H1 (cell line): Measurements from ENCODE around the gene IDUA. TPM values are rescaled to one million over a fixed set of nuclear protein-coding genes. Genes with fewer than 3 reads are reported as not detected.

Experiments used
- CTCF ChIA-PET: fragments of 300-600 bp; sonication (Branson Sonifier 250); formaldehyde crosslinking; loops from one replicate; lab custom pipeline; 2021; ENCODE audit not compliant: partially characterized antibody; lab: Charles Lee
- POLR2A ChIA-PET: fragments of 300-600 bp; sonication (Branson Sonifier 250); formaldehyde crosslinking; loops from one replicate; lab custom pipeline; 2021; ENCODE audit warnings: inconsistent platforms; ENCODE audit not compliant: partially characterized antibody; lab: Charles Lee
- DNase-seq, 2 experiments: peaks; one replicate each; pipeline versions ENCODE4 v3.0.0 to v3.0.0-alpha.2; 2010 to 2022; ENCODE audit warnings: low spot score in 2 of 2, low read depth in 1 of 2, mixed read lengths in 1 of 2
- FAIRE-seq: peaks from 2 replicates; lab custom pipeline; 2011; peaks lifted over from hg19 to GRCh38; lab: Jason Lieb, UNC
- H2AFZ ChIP-seq: 2 replicates; pipeline ENCODE4 v1.8.1; 2012; ENCODE audit warnings: low read length, inconsistent platforms
- H2AK5ac ChIP-seq: 2 replicates; pipeline ENCODE4 v1.6.1; 2013; ENCODE audit warnings: low read depth, low read length
- H2BK120ac ChIP-seq: replicated peaks from 2 replicates; pipeline ENCODE3; 2013; ENCODE audit warnings: low read depth, low read length, inconsistent platforms
- H2BK12ac ChIP-seq: 2 replicates; pipeline ENCODE4 v1.6.1; 2013; ENCODE audit warnings: low read depth, low read length
- H2BK15ac ChIP-seq: 2 replicates; pipeline ENCODE4 v1.6.1; 2013; ENCODE audit warnings: low read length
- H2BK20ac ChIP-seq: 2 replicates; pipeline ENCODE4 v1.6.1; 2013; ENCODE audit warnings: low read length
- H2BK5ac ChIP-seq: 2 replicates; pipeline ENCODE4 v1.6.1; 2013; ENCODE audit warnings: low read depth, low read length
- H3K14ac ChIP-seq: 2 replicates; pipeline ENCODE4 v1.6.1; 2013; ENCODE audit warnings: inconsistent platforms; ENCODE audit not compliant: insufficient read length
- H3K18ac ChIP-seq: 2 replicates; pipeline ENCODE4 v1.6.1; 2013; ENCODE audit warnings: low read length; ENCODE audit errors: extremely low read depth
- H3K23ac ChIP-seq: 2 replicates; pipeline ENCODE4 v1.6.1; 2013; ENCODE audit warnings: inconsistent platforms; ENCODE audit not compliant: insufficient read length
- H3K23me2 ChIP-seq: 2 replicates; pipeline ENCODE4 v1.6.1; 2013; ENCODE audit warnings: low read depth, low read length
- H3K27ac ChIP-seq: 2 replicates; pipeline ENCODE4 v1.6.1; 2011; ENCODE audit warnings: low read depth, low read length, inconsistent platforms
- H3K27me3 ChIP-seq, 4 experiments: replicated peaks in 1 of 4; 1 replicate in 1 of 4; 2 replicates in 3 of 4; pipeline versions ENCODE4 v1.6.1 to v1.8.1; 2011 to 2013; ENCODE audit warnings: low read length in 3 of 4, mild to moderate bottlenecking in 3 of 4, inconsistent platforms in 2 of 4, mixed read lengths in 2 of 4, moderate library complexity in 1 of 4; ENCODE audit not compliant: control insufficient read depth in 3 of 4, insufficient read depth in 3 of 4; ENCODE audit errors: extremely low read depth in 1 of 4
- H3K36me3 ChIP-seq, 4 experiments: 2 replicates each; pipeline versions ENCODE4 v1.6.1 to v1.8.1; 2011 to 2013; ENCODE audit warnings: mild to moderate bottlenecking in 4 of 4, low read length in 3 of 4, moderate library complexity in 2 of 4, control low read depth in 1 of 4, inconsistent platforms in 1 of 4; ENCODE audit not compliant: insufficient read depth in 4 of 4, control insufficient read depth in 2 of 4
- H3K4ac ChIP-seq: replicated peaks from 2 replicates; pipeline ENCODE3; 2013; ENCODE audit warnings: low read length, low read depth, mixed read lengths, inconsistent platforms; ENCODE audit not compliant: insufficient read length
- H3K4me1 ChIP-seq, 4 experiments: replicated peaks in 1 of 4; 1 replicate in 1 of 4; 2 replicates in 3 of 4; pipeline versions ENCODE4 v1.6.1 to v1.8.1; 2011 to 2013; ENCODE audit warnings: low read length in 3 of 4, inconsistent platforms in 2 of 4, mixed read lengths in 1 of 4; ENCODE audit not compliant: insufficient read depth in 4 of 4, control insufficient read depth in 3 of 4
- H3K4me2 ChIP-seq, 2 experiments: 2 replicates each; pipeline versions ENCODE4 v1.6.1 to v1.8.1; 2011 to 2013; ENCODE audit warnings: low read depth in 2 of 2, low read length in 2 of 2, control low read depth in 1 of 2, inconsistent platforms in 1 of 2, mild to moderate bottlenecking in 1 of 2; ENCODE audit not compliant: insufficient read depth in 1 of 2
- H3K4me3 ChIP-seq, 4 experiments: fragments of 200-600, 300-600 bp in 1 of 4; sonication (generic), shearing (Covaris generic), sonication (Bioruptor Twin) in 1 of 4; 2 replicates each; pipeline versions ENCODE4 v1.5.1 to v1.8.1; 2011 to 2016; ENCODE audit warnings: low read length in 4 of 4, low read depth in 3 of 4, control low read depth in 2 of 4, inconsistent platforms in 2 of 4, mild to moderate bottlenecking in 2 of 4, mixed read lengths in 1 of 4, moderate library complexity in 1 of 4; ENCODE audit not compliant: insufficient read depth in 2 of 4; ENCODE audit errors: extremely low read depth in 1 of 4
- H3K56ac ChIP-seq: replicated peaks from 2 replicates; pipeline ENCODE3; 2013; ENCODE audit warnings: low read depth, mild to moderate bottlenecking, mixed read lengths, low read length, inconsistent platforms; ENCODE audit not compliant: insufficient read length
- H3K79me1 ChIP-seq: 2 replicates; pipeline ENCODE4 v1.6.1; 2013; ENCODE audit warnings: low read depth, low read length, control low read depth
- H3K79me2 ChIP-seq, 2 experiments: 2 replicates each; pipeline versions ENCODE4 v1.6.1 to v1.8.1; 2012 to 2013; ENCODE audit warnings: low read length in 2 of 2, mild to moderate bottlenecking in 2 of 2, inconsistent platforms in 1 of 2; ENCODE audit not compliant: insufficient read depth in 2 of 2, control insufficient read depth in 1 of 2
- H3K9ac ChIP-seq, 4 experiments: replicated peaks in 1 of 4; 1 replicate in 1 of 4; 2 replicates in 3 of 4; pipeline versions ENCODE4 v1.6.1 to v1.8.1; 2011 to 2013; ENCODE audit warnings: low read depth in 3 of 4, low read length in 3 of 4, control low read depth in 2 of 4, mild to moderate bottlenecking in 2 of 4, moderate library complexity in 2 of 4, inconsistent platforms in 1 of 4; ENCODE audit errors: extremely low read depth in 1 of 4
- H3K9me3 ChIP-seq, 2 experiments: 2 replicates each; pipeline versions ENCODE4 v1.6.1 to v1.8.1; 2012 to 2013; ENCODE audit warnings: mild to moderate bottlenecking in 2 of 2, moderate library complexity in 2 of 2, control low read depth in 1 of 2, inconsistent platforms in 1 of 2, low read depth in 1 of 2, low read length in 1 of 2, mixed read lengths in 1 of 2; ENCODE audit not compliant: insufficient read depth in 2 of 2
- H4K20me1 ChIP-seq, 2 experiments: replicated peaks in 1 of 2; 2 replicates each; pipeline versions ENCODE3 to v1.8.1; 2011 to 2013; ENCODE audit warnings: inconsistent platforms in 2 of 2, low read length in 2 of 2, mild to moderate bottlenecking in 1 of 2; ENCODE audit not compliant: insufficient read depth in 2 of 2, control insufficient read depth in 1 of 2
- H4K5ac ChIP-seq: 2 replicates; pipeline ENCODE4 v1.6.1; 2013; ENCODE audit warnings: low read length, low read depth, mixed read lengths, inconsistent platforms; ENCODE audit not compliant: insufficient read length
- H4K8ac ChIP-seq: 2 replicates; pipeline ENCODE4 v1.8.0; 2013; ENCODE audit warnings: mild to moderate bottlenecking, moderate library complexity, low read length, inconsistent platforms; ENCODE audit not compliant: insufficient read depth; ENCODE audit errors: extremely low read depth
- H4K91ac ChIP-seq: replicated peaks from 2 replicates; pipeline ENCODE3; 2013; ENCODE audit warnings: low read length, mixed read lengths, inconsistent platforms; ENCODE audit not compliant: insufficient read length
- CREB1 ChIP-seq: IDR thresholded peaks from 2 replicates; pipeline ENCODE4 v1.6.1; 2012; ENCODE audit warnings: inconsistent platforms
- CTBP2 ChIP-seq: IDR thresholded peaks from 2 replicates; pipeline ENCODE4 v1.7.0; 2011; ENCODE audit warnings: borderline replicate concordance, mild to moderate bottlenecking, moderate library complexity, mixed read lengths, low read length; ENCODE audit not compliant: insufficient read depth, insufficient read length
- MAFK ChIP-seq: IDR thresholded peaks from 2 replicates; pipeline ENCODE4 v1.6.1; 2012; ENCODE audit warnings: low read depth, mild to moderate bottlenecking, improper control_type of control experiment, low read length
- POLR2A ChIP-seq, 2 experiments: IDR thresholded peaks; 1 replicate in 1 of 2; 2 replicates in 1 of 2; pipeline ENCODE4 v1.6.1; 2011; ENCODE audit warnings: low read depth in 2 of 2, low read length in 2 of 2, mild to moderate bottlenecking in 2 of 2; ENCODE audit errors: control extremely low read depth in 1 of 2
- POU5F1 ChIP-seq: IDR thresholded peaks from 2 replicates; pipeline ENCODE4 v1.6.1; 2011; ENCODE audit warnings: low read depth, mild to moderate bottlenecking, low read length, moderate library complexity
- RAD21 ChIP-seq, 2 experiments: IDR thresholded peaks in 1 of 2; conservative IDR thresholded peaks in 1 of 2; 2 replicates each; pipeline ENCODE4 v1.6.1; 2011; ENCODE audit warnings: low read depth in 2 of 2, low read length in 2 of 2, improper control_type of control experiment in 1 of 2, inconsistent platforms in 1 of 2, mild to moderate bottlenecking in 1 of 2, moderate library complexity in 1 of 2
- RBBP5 ChIP-seq: IDR thresholded peaks from 2 replicates; pipeline ENCODE4 v1.7.1; 2012; ENCODE audit warnings: low read depth, mild to moderate bottlenecking, inconsistent platforms, low read length, moderate library complexity, borderline replicate concordance
- SAP30 ChIP-seq: fragments of 300-600 bp; sonication (generic); IDR thresholded peaks from 2 replicates; pipeline ENCODE4 v1.7.1; 2012; ENCODE audit warnings: low read length, moderate library complexity, mild to moderate bottlenecking, inconsistent platforms; ENCODE audit not compliant: insufficient read depth, insufficient replicate concordance
- SP1 ChIP-seq: IDR thresholded peaks from 2 replicates; pipeline ENCODE4 v1.6.1; 2011; ENCODE audit warnings: low read depth, low read length
- WGBS, 2 experiments: shearing (Covaris generic) in 1 of 2; methylation state at CpG; one replicate each; pipeline versions ENCODE4 v1.1.6 to v1.1.7; 2013 to 2015; ENCODE audit warnings: low lambda C conversion rate in 2 of 2, mixed read lengths in 2 of 2, inconsistent platforms in 1 of 2, low coverage in 1 of 2, missing lambda C conversion rate in 1 of 2; ENCODE audit not compliant: insufficient replicate concordance in 2 of 2, insufficient coverage in 1 of 2, insufficient read length in 1 of 2; ENCODE audit errors: extremely low coverage in 1 of 2, missing lambda C conversion rate in 1 of 2; 5-methylcytosine and 5-hydroxymethylcytosine counted together
- polyA plus RNA-seq, 7 experiments: library from polyadenylated mRNA; depleted of rRNA in 3 of 7; stranded (reverse) in 5 of 7; unstranded in 2 of 7; fragments of >200 nt in 5 of 7; fragments of 200-250 nt in 2 of 7; gene quantifications; 1 replicate in 5 of 7; 2 replicates in 1 of 7; 4 replicates in 1 of 7; pipeline versions ENCODE4 v1.2.1 to v1.2.3, GENCODE V29; 2011 to 2013; ENCODE audit warnings: missing spikeins in 2 of 7, mixed read lengths in 2 of 7
- total RNA-seq: library from RNA; stranded (reverse); fragmentation: NEBNext Ultra II Directional; extraction: Animal tissue kit (Norgen Biotek cat#: 25700); gene quantifications from 2 replicates; pipeline ENCODE4 v1.2.1, GENCODE V29; 2021

Gene IDUA
- total and polyA plus RNA-seq, 2 of the 8 experiments (the other 6 are each of a cell fraction or from before 2014, with no cell fraction given): 2.8 to 4.8 TPM

DNA sequence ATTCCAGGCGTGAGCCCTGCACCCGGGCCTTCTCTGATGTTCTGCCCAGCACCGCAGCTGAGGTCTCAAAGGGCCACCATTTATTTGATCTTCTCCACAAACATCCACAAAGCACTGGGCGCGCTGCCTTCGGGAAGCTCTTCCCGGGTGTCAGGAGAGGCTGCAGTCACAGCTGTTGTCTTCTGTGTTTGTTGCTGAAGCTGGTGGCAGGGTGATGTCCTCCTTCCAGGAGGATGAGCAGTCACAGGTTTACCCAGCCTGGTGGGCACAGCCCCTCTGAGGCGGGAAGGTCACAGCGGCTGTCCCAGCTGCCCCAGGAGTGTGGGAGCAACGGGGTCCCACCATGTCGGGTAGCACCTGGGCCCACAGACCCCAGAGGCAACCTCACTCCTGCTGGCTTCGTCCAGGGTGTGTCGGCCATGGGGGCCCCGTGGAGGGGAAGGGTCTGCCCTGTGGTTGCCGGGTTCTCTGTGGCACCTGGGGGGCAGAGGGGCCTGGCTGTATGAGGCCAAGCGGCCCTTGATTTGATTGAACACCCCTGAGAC is 52.2 kb downstream of the IDUA start:
- H3K9me3 ChIP-seq: no peaks in the 10 kb centered on the region
- no peak overlapping the region for H2BK120ac ChIP-seq
- CTCF ChIA-PET: interaction anchor here (0.6 to 1.1 kb wide), 3 partner anchors 9 to 298 kb away, joined by 3 to 4 read pairs (median 3); no protein-coding TSS in a partner anchor
- H3K27ac ChIP-seq: no peak overlapping the region
- no peak overlapping the region for H4K5ac ChIP-seq
- WGBS, 2 experiments: 94% methylated on average over 16 of the region's 16 CpGs; no CpG with 5 or more reads in 1 of the 2 experiments
- H4K20me1 ChIP-seq: peaks cover 0 to 2% of the 10 kb centered on the region in 2 experiments
- H3K4me3 ChIP-seq: no peak overlapping the region
- H3K4ac ChIP-seq: no peak overlapping the region
- H2BK15ac ChIP-seq: no peak overlapping the region
- peaks cover 0 to 25% (median 12%) of the 10 kb centered on the region in 4 experiments; a peak in 6 of 7 replicates for H3K4me1 ChIP-seq
- H3K36me3 ChIP-seq: no peaks in the 10 kb centered on the region
- H4K8ac ChIP-seq: 0 out of 2 replicates have a peak overlapping the region, but pooled peaks have one; percentile 41
- peaks cover 14% of the 10 kb centered on the region for H3K23me2 ChIP-seq
- FAIRE-seq (no peak), DNase-seq (no peak)
- H4K91ac ChIP-seq: no peak overlapping the region
- H3K79me1 ChIP-seq: no peaks in the 10 kb centered on the region
- H3K79me2 ChIP-seq: no peaks in the 10 kb centered on the region
- TF ChIP-seq SP1 (no peak), RBBP5 (no peak), MAFK (no peak), CTBP2 (no peak), CREB1 (no peak), SAP30 (no peak), RAD21 (IDR thresholded peaks at IDR 0.05 in 1 of 2, conservative IDR thresholded peaks at IDR 0.05 in 1 of 2; ENCODE audit: low read depth in 2 of 2, low read length in 2 of 2) (no peak), POU5F1 (no peak), POLR2A (IDR thresholded peaks at IDR 0.05; ENCODE audit: control extremely low read depth in 1 of 2, low read depth in 2 of 2, low read length in 2 of 2) (no peak)
- no peak overlapping the region for H3K4me2 ChIP-seq
- H2AFZ ChIP-seq: no peak overlapping the region
- no peak overlapping the region for H2BK20ac ChIP-seq
- H3K18ac ChIP-seq: peak overlapping the region; percentile 60; the same call in 1 of the 2 replicates
- no peak overlapping the region for H3K9ac ChIP-seq
- 0 out of 2 replicates have a peak overlapping the region, but pooled peaks have one; percentile 4 for H2BK12ac ChIP-seq
- H3K14ac ChIP-seq: no peak overlapping the region
- no peak overlapping the region for H3K56ac ChIP-seq
- no peak overlapping the region for H3K23ac ChIP-seq
- POLR2A ChIA-PET: no interaction called here
- H2BK5ac ChIP-seq: no peak overlapping the region
- H3K27me3 ChIP-seq: peaks cover 0 to 5% (median 0%) of the 10 kb centered on the region in 4 experiments; a peak in 2 of 7 replicates
- H2AK5ac ChIP-seq: no peak overlapping the region
